ENCODE results near the gene ADGB. TPM values are rescaled to one million over a fixed set of nuclear protein-coding genes. Genes with fewer than 3 reads are reported as not detected.

Gene ADGB
- polyA plus RNA-seq, 12 donors, result 0.03 to 0.11 (median 0.03) TPM; not detected in 9

DNA sequence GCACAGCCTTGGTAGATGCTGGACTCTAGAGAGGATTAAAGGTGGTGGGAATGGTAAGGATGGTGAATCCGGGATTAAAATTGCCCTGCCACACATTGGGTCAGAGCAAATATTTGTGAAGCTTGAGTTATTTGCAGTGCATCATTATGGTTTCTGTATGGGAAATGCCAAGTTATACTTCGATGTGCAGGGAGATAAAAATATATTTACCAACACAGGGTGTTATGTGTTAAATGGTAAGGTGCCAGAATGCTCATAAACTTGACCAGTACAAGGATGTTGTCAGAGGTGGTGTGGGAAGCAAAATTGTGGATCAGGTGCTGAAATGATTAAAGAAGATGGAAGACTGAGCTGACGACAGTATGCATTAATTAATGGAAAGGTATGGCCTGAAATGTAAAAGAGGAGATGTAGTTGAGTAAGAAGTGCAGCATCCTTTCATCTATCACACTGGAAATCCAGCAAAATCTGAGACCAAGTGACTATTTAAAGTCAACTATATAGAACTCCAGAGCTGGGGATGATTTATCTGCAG, 262.3 kb downstream of the ADGB start:
- no peak for DNase-seq

DNA sequence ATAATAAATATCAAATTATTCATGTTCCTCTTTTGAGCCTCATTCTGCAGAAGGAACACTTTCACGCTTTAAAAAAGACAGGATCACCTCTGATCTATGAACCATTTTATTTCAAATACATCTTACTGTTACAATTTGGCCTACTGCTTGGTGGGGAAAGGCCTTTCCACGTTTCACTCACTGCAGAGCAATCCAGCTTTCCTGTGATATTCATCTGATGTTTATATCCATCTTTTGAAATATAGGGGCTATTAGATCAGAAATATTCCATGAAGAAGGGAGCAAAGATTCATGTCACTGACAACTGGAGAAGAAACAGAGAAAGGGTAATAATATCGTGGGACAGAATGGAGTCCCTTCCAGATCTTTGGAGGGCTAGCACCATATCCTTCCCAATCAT, 262.9 kb downstream of the ADGB start:
- no peak for DNase-seq

- no peak for DNase-seq
Observed at GRCh38 chr6:146862508-146862919, 263.7 kb downstream of the ADGB start.

GRCh38 chr6:146864300-146864699, 265.5 kb downstream of the ADGB start:
- no peak for DNase-seq

DNA sequence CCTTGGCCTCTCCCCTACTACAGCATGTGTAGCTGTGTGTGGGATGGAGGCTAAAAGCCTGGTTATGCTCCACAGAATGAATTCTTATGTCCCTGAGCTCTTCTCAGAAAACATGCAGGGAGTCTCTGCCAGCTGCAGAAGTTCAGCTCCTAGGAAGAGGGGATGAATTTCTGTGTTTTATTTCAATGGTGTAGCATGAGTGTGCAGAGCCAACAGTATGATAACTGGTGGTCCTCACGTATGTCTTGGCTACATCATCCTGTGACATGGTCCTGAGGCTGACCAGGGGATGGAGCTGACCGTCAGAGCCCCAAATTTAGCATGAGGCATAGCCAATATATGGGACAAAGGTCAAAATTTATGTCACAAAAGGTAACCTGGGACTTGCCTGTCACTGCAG, 266.1 kb downstream of the ADGB start:
- no peak for DNase-seq

Other genes with a start within 250 kb of the ADGB start
- gene RAB32, start 55.1 kb upstream of the ADGB start, polyA plus RNA-seq (ENCODE audit: insufficient read length in 12 of 12), result 10 to 100 TPM in 11 of 12 donors, not detected in 1; 10.3 to 34.2 (median 16.5) TPM

All from muscle of arm (tissue), 12 donors.